HCT116 (cell line): ENCODE measurements around the gene AADACL4.

ENCODE experiments used
- CEBPB ChIP-seq: IDR thresholded peaks from 2 replicates; pipeline ENCODE4 v1.6.1; 2012; ENCODE audit warnings: low read depth
- CTCF ChIP-seq, 3 experiments: fragments of 200-600 bp in 1 of 3; sonication (generic) in 1 of 3; IDR thresholded peaks in 2 of 3; conservative IDR thresholded peaks in 1 of 3; 2 replicates each; pipeline ENCODE4 v1.5.1; 2012 to 2017; ENCODE audit warnings: low read depth in 2 of 3, low read length in 2 of 3, antibody characterized with exemption in 1 of 3, borderline replicate concordance in 1 of 3, control low read depth in 1 of 3, mild to moderate bottlenecking in 1 of 3, mixed read lengths in 1 of 3, mixed run types in 1 of 3, moderate library complexity in 1 of 3; ENCODE audit not compliant: insufficient read depth in 1 of 3
- EGR1 ChIP-seq: IDR thresholded peaks from 2 replicates; pipeline ENCODE4 v1.6.1; 2012; ENCODE audit warnings: low read depth
- ELF1 ChIP-seq: IDR thresholded peaks from 2 replicates; pipeline ENCODE4 v1.6.1; 2012; ENCODE audit warnings: low read depth, borderline replicate concordance
- EZH2 ChIP-seq: fragments of 200-600 bp; sonication (generic); IDR thresholded peaks from 2 replicates; pipeline ENCODE4 v1.6.1; 2017; ENCODE audit warnings: antibody characterized with exemption, mixed run types
- JUND ChIP-seq: IDR thresholded peaks from 2 replicates; pipeline ENCODE4 v1.6.1; 2012
- POLR2A ChIP-seq: IDR thresholded peaks from 2 replicates; pipeline ENCODE4 v1.7.0; 2011; ENCODE audit warnings: borderline replicate concordance; ENCODE audit not compliant: insufficient read depth, insufficient read length; ENCODE audit errors: extremely low read depth
- POLR2AphosphoS5 ChIP-seq: IDR thresholded peaks from 2 replicates; pipeline ENCODE4 v1.6.1; 2011; ENCODE audit warnings: mild to moderate bottlenecking, low read depth, low read length, moderate library complexity
- RAD21 ChIP-seq: IDR thresholded peaks from 2 replicates; pipeline ENCODE4 v1.6.1; 2012; ENCODE audit warnings: low read depth, mild to moderate bottlenecking
- SIN3A ChIP-seq: IDR thresholded peaks from 2 replicates; pipeline ENCODE4 v1.6.1; 2012; ENCODE audit warnings: low read depth
- YY1 ChIP-seq: IDR thresholded peaks from 2 replicates; pipeline ENCODE4 v1.6.1; 2011; ENCODE audit warnings: low read length, low read depth, moderate library complexity, mild to moderate bottlenecking; ENCODE audit not compliant: insufficient replicate concordance; ENCODE audit errors: extremely low read depth
- ZBTB33 ChIP-seq: IDR thresholded peaks from 2 replicates; pipeline ENCODE4 v1.6.1; 2011; ENCODE audit warnings: mild to moderate bottlenecking, low read length, moderate library complexity; ENCODE audit not compliant: insufficient replicate concordance; ENCODE audit errors: extremely low read depth
- ZFX ChIP-seq: fragments of 450-650 bp; IDR thresholded peaks from 2 replicates; pipeline ENCODE4 v1.6.1; 2017

- TF ChIP-seq CTCF (IDR thresholded peaks at IDR 0.05 in 2 of 3, conservative IDR thresholded peaks at IDR 0.05 in 1 of 3; ENCODE audit: borderline replicate concordance in 1 of 3, insufficient read depth in 1 of 3, low read depth in 2 of 3, low read length in 2 of 3) = no peak
- no peak for TF ChIP-seq POLR2A
- no peak for TF ChIP-seq EZH2
- no peak for TF ChIP-seq RAD21
- TF ChIP-seq SIN3A = no peak
- TF ChIP-seq ZFX = no peak
- TF ChIP-seq POLR2AphosphoS5 = no peak
- no peak for TF ChIP-seq EGR1
- TF ChIP-seq CEBPB = no peak
- no peak for TF ChIP-seq YY1
- no peak for TF ChIP-seq JUND
- TF ChIP-seq ELF1 = no peak
- TF ChIP-seq ZBTB33 = no peak
Observed at GRCh38 chr1:12697397-12697796, 53.5 kb downstream of the AADACL4 start.
